Measurements from ENCODE around the gene CCDC137. TPM values are rescaled to one million over a fixed set of nuclear protein-coding genes. Genes with fewer than 3 reads are reported as not detected.

Gene CCDC137
- total and polyA plus RNA-seq, 2 donors (not counting 1 experiment from before 2014, with no cell fraction given), result 6.9 to 9.8 TPM

GRCh38 chr17:81680150-81680549, 13.6 kb downstream of the CCDC137 start:
- Histone ChIP-seq H3K27ac (ENCODE audit: insufficient read depth, low read length) (no peak overlapping the region), H3K4me1 (ENCODE audit: control insufficient read depth, extremely low read depth, insufficient read depth, low read length) (peaks cover 10% of the 10 kb centered on the region), H4K20me1 (ENCODE audit: control insufficient read depth, extremely low read depth, insufficient read depth, low read length) (no peaks in the 10 kb centered on the region), H3K27me3 (ENCODE audit: control insufficient read depth, insufficient read depth, low read length) (no peaks in the 10 kb centered on the region), H3K4me2 (ENCODE audit: extremely low read depth, insufficient read depth, low read length) (no peak overlapping the region), H3K9ac (ENCODE audit: insufficient read depth, low read length) (no peak overlapping the region), H2AFZ (ENCODE audit: low read length) (no peak overlapping the region), H3K9me3 (ENCODE audit: control insufficient read depth, insufficient read depth, low read depth, low read length) (no peaks in the 10 kb centered on the region), H3K79me2 (ENCODE audit: control insufficient read depth, insufficient read depth, low read length) (peaks cover 32% of the 10 kb centered on the region), H3K36me3 (ENCODE audit: control insufficient read depth, insufficient read depth, low read length) (peaks cover 2% of the 10 kb centered on the region), H3K4me3 (replicated peaks in 1 of 4; ENCODE audit: control extremely low read depth in 1 of 4, insufficient read depth in 1 of 4, low read depth in 3 of 4, low read length in 4 of 4) (no peak overlapping the region)
- DNase-seq (ENCODE audit: low read depth in 2 of 2), result no peak
- TF ChIP-seq CTCF (conservative IDR thresholded peaks at IDR 0.05 in 1 of 2, IDR thresholded peaks at IDR 0.05 in 1 of 2; ENCODE audit: low read depth in 1 of 2, low read length in 2 of 2) (no peak), EZH2 (IDR thresholded peaks at IDR 0.05; ENCODE audit: low read length, missing control alignments) (no peak)

- TF ChIP-seq EZH2 (IDR thresholded peaks at IDR 0.05; ENCODE audit: low read length, missing control alignments) (no peak), CTCF (conservative IDR thresholded peaks at IDR 0.05 in 1 of 2, IDR thresholded peaks at IDR 0.05 in 1 of 2; ENCODE audit: low read depth in 1 of 2, low read length in 2 of 2) (no peak)
- no peaks in the 10 kb centered on the region for H3K9me3 ChIP-seq (ENCODE audit: control insufficient read depth, insufficient read depth, low read depth, low read length)
- peaks cover 2% of the 10 kb centered on the region for H4K20me1 ChIP-seq (ENCODE audit: control insufficient read depth, extremely low read depth, insufficient read depth, low read length)
- H3K79me2 ChIP-seq (ENCODE audit: control insufficient read depth, insufficient read depth, low read length), result peaks cover 47% of the 10 kb centered on the region
- H3K4me3 ChIP-seq (replicated peaks in 1 of 4; ENCODE audit: control extremely low read depth in 1 of 4, insufficient read depth in 1 of 4, low read depth in 3 of 4, low read length in 4 of 4), result no peak overlapping the region
- peaks cover 12% of the 10 kb centered on the region for H3K36me3 ChIP-seq (ENCODE audit: control insufficient read depth, insufficient read depth, low read length)
- H3K9ac ChIP-seq (ENCODE audit: insufficient read depth, low read length), result no peak overlapping the region
- H3K27ac ChIP-seq (ENCODE audit: insufficient read depth, low read length), result no peak overlapping the region
- no peak overlapping the region for H2AFZ ChIP-seq (ENCODE audit: low read length)
- no peaks in the 10 kb centered on the region for H3K27me3 ChIP-seq (ENCODE audit: control insufficient read depth, insufficient read depth, low read length)
- peaks cover 12% of the 10 kb centered on the region for H3K4me1 ChIP-seq (ENCODE audit: control insufficient read depth, extremely low read depth, insufficient read depth, low read length)
- peak in 1 of 2 donors; percentile 6 for DNase-seq (ENCODE audit: low read depth in 2 of 2)
- peak overlapping the region; percentile 13 for H3K4me2 ChIP-seq (ENCODE audit: extremely low read depth, insufficient read depth, low read length)
Measured at GRCh38 chr17:81681672-81682071, 15.1 kb downstream of the CCDC137 start.

- no peaks in the 10 kb centered on the region for H3K9me3 ChIP-seq (ENCODE audit: control insufficient read depth, insufficient read depth, low read depth, low read length)
- peaks cover 12% of the 10 kb centered on the region for H3K4me1 ChIP-seq (ENCODE audit: control insufficient read depth, extremely low read depth, insufficient read depth, low read length)
- H3K4me3 ChIP-seq (replicated peaks in 1 of 4; ENCODE audit: control extremely low read depth in 1 of 4, insufficient read depth in 1 of 4, low read depth in 3 of 4, low read length in 4 of 4), result peak overlapping the region; percentile 80 to 97 (median 92)
- H3K27me3 ChIP-seq (ENCODE audit: control insufficient read depth, insufficient read depth, low read length), result no peaks in the 10 kb centered on the region
- H3K36me3 ChIP-seq (ENCODE audit: control insufficient read depth, insufficient read depth, low read length), result peaks cover 20% of the 10 kb centered on the region
- H2AFZ ChIP-seq (ENCODE audit: low read length), result no peak overlapping the region
- H3K79me2 ChIP-seq (ENCODE audit: control insufficient read depth, insufficient read depth, low read length), result peaks cover 56% of the 10 kb centered on the region
- H4K20me1 ChIP-seq (ENCODE audit: control insufficient read depth, extremely low read depth, insufficient read depth, low read length), result peaks cover 2% of the 10 kb centered on the region
- H3K4me2 ChIP-seq (ENCODE audit: extremely low read depth, insufficient read depth, low read length), result peak overlapping the region; percentile 88
- DNase-seq (ENCODE audit: low read depth in 2 of 2), result peak in 1 of 2 donors; percentile 8
- TF ChIP-seq EZH2 (IDR thresholded peaks at IDR 0.05; ENCODE audit: low read length, missing control alignments) (no peak), CTCF (conservative IDR thresholded peaks at IDR 0.05 in 1 of 2, IDR thresholded peaks at IDR 0.05 in 1 of 2; ENCODE audit: low read depth in 1 of 2, low read length in 2 of 2) (no peak)
- H3K27ac ChIP-seq (ENCODE audit: insufficient read depth, low read length), result peak overlapping the region; percentile 94
- peak overlapping the region; percentile 92 for H3K9ac ChIP-seq (ENCODE audit: insufficient read depth, low read length)
Measured at GRCh38 chr17:81682565-81683207, 16.1 kb downstream of the CCDC137 start.
